ENCODE measurements around the gene ARAP3.

Gene ARAP3

GRCh38 chr5:141669520-141669919 is 12.5 kb downstream of the ARAP3 start:
- no peak for DNase-seq

- DNase-seq: no peak
Observed at GRCh38 chr5:141668601-141669265, 13.3 kb downstream of the ARAP3 start.

GRCh38 chr5:141665995-141666940 is 15.8 kb downstream of the ARAP3 start:
- DNase-seq: no peak

- no peak for DNase-seq
Observed at GRCh38 chr5:141664733-141665461, 17.1 kb downstream of the ARAP3 start.

- DNase-seq: no peak
Observed at GRCh38 chr5:141663506-141663905, 18.5 kb downstream of the ARAP3 start.

GRCh38 chr5:141662028-141662427 is 20.0 kb downstream of the ARAP3 start:
- DNase-seq: no peak

GRCh38 chr5:141657937-141658545 is 24.0 kb downstream of the ARAP3 start:
- no peak for DNase-seq

- DNase-seq: no peak
Observed at GRCh38 chr5:141657404-141657803, 24.6 kb downstream of the ARAP3 start.

GRCh38 chr5:141656396-141656795 is 25.6 kb downstream of the ARAP3 start:
- no peak for DNase-seq

- DNase-seq: no peak
Observed at GRCh38 chr5:141655020-141655419, 27.0 kb downstream of the ARAP3 start.

- no peak for DNase-seq
Observed at GRCh38 chr5:141654298-141654697, 27.7 kb downstream of the ARAP3 start.

GRCh38 chr5:141651728-141652105 is 30.3 kb downstream of the ARAP3 start:
- no peak for DNase-seq

- DNase-seq: no peak
Observed at GRCh38 chr5:141650851-141651727, 30.9 kb downstream of the ARAP3 start, which contains the start of gene FCHSD1. Gene FCHSD1, minus strand, starts transcription at chr5:141651418. Its CDS starts 50 bp downstream, at chr5:141651368.

GRCh38 chr5:141649972-141650371 is 32.1 kb downstream of the ARAP3 start:
- DNase-seq: no peak

GRCh38 chr5:141649056-141649688 is 32.9 kb downstream of the ARAP3 start:
- DNase-seq: no peak

- DNase-seq: no peak
Observed at GRCh38 chr5:141647851-141648250, 34.2 kb downstream of the ARAP3 start.

- DNase-seq: no peak
Observed at GRCh38 chr5:141647242-141647641, 34.8 kb downstream of the ARAP3 start.

- DNase-seq: no peak
Observed at GRCh38 chr5:141646026-141646425, 36.0 kb downstream of the ARAP3 start.

- DNase-seq: no peak
Observed at GRCh38 chr5:141641634-141642267, 40.3 kb downstream of the ARAP3 start.

- DNase-seq: no peak
Observed at GRCh38 chr5:141640698-141641097, 41.3 kb downstream of the ARAP3 start.

- DNase-seq: no peak
Observed at GRCh38 chr5:141640051-141640415, 42.0 kb downstream of the ARAP3 start.

Data from NCI-H1436 treated with DMSO at 0.1 percent for 48 hours (cell line).